ENCODE results near the gene CRK. TPM values are rescaled to one million over a fixed set of nuclear protein-coding genes. Genes with fewer than 3 reads are reported as not detected.

The CRK gene
- total RNA-seq, 1 donor from 2014 or later, result 41.9 TPM

DNA sequence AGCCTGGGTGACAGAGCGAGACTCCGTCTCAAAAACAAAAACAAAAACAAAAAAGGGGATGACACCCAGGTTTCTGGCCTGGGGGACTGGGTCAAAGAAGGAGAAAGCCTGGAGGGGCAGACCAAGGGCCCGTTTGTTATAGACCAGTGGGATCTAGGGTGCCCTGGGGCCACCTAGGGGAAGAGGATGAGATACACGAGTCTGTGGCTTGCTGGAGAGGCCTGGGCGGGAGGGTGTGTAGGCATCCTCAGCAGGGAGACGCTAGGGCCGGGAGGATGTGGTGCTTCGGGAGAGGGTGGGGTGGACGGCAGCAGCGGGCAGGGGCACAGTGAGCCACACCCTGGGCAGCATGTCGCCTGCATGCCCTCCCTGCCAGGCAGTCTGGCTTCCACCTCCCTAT lies 17.1 kb upstream of the CRK start:
- Mint-ChIP-seq H3K27me3 (ENCODE audit: low read depth) (no peaks in the 10 kb centered on the region), H3K27ac (no peak overlapping the region), H3K4me3 (no peak overlapping the region), H3K36me3 (peaks cover 29% of the 10 kb centered on the region), H3K9me3 (no peaks in the 10 kb centered on the region), H3K4me1 (no peaks in the 10 kb centered on the region)
- TF ChIP-seq, protein P1, sequence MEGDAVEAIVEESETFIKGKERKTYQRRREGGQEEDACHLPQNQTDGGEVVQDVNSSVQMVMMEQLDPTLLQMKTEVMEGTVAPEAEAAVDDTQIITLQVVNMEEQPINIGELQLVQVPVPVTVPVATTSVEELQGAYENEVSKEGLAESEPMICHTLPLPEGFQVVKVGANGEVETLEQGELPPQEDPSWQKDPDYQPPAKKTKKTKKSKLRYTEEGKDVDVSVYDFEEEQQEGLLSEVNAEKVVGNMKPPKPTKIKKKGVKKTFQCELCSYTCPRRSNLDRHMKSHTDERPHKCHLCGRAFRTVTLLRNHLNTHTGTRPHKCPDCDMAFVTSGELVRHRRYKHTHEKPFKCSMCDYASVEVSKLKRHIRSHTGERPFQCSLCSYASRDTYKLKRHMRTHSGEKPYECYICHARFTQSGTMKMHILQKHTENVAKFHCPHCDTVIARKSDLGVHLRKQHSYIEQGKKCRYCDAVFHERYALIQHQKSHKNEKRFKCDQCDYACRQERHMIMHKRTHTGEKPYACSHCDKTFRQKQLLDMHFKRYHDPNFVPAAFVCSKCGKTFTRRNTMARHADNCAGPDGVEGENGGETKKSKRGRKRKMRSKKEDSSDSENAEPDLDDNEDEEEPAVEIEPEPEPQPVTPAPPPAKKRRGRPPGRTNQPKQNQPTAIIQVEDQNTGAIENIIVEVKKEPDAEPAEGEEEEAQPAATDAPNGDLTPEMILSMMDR (IDR thresholded peaks at IDR 0.05; ENCODE audit: unreplicated experiment), result no peak
- no peak for DNase-seq (ENCODE audit: low spot score in 2 of 2, unreplicated experiment in 2 of 2)

DNA sequence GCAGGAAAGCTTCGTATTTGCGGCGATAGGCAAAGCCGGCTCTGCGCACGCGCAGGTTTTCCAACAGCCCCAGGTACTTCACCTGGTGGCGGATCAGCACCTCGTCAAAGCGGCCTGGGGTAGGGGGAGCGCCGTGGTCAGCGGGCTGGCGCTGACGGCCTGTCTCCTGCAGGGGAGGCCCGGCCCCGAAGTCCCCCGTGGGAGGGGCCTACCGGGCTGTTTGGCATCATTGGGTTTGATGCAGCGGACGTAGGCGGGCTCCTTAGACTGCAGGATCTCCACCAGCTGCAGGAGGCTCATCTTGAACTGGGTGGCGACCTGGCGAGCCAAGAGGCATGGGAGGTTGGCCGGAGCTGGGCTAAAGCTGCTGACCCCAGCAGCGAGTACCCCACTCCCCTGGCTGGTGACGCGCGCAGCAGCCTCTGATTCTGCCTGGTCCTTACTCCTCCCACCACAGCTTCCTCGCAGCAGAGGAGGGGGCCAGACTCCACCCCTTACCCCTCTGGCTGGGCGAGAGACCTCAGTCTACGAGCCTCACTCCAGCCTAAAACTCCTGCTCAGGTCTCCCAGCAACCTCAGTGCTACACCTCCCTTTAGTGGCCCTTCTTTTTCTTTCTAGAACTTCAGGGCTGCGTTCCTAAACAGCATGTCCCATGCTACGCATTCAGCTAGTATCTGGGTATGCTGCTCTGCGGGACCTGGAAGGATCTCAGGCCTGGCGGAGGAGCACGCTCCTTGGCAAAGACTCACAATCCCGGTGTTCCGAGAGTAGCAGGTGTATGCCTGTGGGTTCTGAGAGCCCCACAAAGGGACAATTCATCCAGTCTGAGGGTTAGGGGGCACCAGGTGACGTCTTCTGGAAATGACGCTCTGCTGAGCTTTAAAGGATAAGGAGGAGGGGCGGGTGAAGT lies 16.1 kb upstream of the CRK start:
- Mint-ChIP-seq H3K27me3 (ENCODE audit: low read depth) (no peaks in the 10 kb centered on the region), H3K9me3 (no peaks in the 10 kb centered on the region), H3K4me3 (no peak overlapping the region), H3K36me3 (peaks cover 33% of the 10 kb centered on the region), H3K27ac (no peak overlapping the region), H3K4me1 (no peaks in the 10 kb centered on the region)
- TF ChIP-seq, protein P1 (IDR thresholded peaks at IDR 0.05; ENCODE audit: unreplicated experiment), result no peak
- DNase-seq (ENCODE audit: low spot score in 2 of 2, unreplicated experiment in 2 of 2), result no peak

DNA sequence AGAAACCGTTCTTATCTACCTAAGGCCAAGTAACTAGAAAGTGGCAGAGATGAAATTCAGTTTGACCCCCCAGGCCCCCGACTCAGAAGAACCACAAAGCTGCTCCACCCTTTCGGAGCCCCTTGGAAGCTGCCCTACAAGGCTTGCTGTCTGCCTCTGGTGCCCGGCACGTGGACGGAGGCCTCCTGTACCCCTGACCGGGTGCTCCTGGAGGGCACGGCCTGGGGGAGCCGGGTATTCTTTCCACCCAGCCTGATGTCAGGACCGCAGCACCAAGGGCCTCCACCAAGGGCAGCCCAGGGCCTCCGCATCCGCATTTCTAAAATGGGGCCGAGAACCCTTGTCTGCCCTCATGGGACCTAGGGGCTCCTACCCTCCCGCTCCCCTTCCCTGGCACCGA lies 15.5 kb upstream of the CRK start:
- Mint-ChIP-seq H3K36me3 (peaks cover 33% of the 10 kb centered on the region), H3K4me3 (no peak overlapping the region), H3K4me1 (no peaks in the 10 kb centered on the region), H3K27ac (no peak overlapping the region), H3K9me3 (no peaks in the 10 kb centered on the region), H3K27me3 (ENCODE audit: low read depth) (no peaks in the 10 kb centered on the region)
- no peak for DNase-seq (ENCODE audit: low spot score in 2 of 2, unreplicated experiment in 2 of 2)
- TF ChIP-seq, protein P1 (IDR thresholded peaks at IDR 0.05; ENCODE audit: unreplicated experiment), result no peak

DNA sequence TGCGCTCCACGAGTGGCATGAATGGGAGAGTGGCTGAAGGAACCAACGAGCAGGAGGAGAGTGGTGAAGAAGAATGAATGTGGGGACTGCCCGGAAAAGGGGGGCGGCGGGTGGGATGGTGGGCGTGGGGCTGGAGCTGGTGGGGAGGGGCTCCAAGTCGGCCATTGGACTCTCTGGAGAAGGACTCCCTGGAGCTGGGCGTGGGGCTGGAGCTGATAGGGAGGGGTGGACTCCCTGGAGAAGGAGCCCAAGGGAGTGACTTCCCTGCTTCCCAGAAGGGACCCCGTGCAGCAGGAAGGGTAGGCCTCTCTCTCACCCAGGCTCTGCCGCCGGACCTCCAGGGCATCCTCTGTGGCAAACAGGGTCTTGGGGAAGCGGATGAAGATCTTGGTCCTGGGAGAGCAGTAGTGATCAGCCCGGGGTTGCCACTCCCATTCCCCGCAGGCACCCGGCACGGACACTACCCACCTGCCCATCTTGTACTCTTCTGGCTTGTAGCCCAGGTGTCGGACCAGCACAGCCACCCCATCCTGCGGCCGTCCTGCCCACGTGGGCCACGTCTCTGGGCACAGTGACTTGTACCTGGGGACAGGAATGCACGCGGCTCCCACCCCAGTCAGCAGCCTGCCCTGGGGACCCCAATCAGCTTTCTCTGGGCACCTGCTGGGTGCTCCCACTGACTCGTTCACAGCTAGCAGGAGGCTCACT lies 14.9 kb upstream of the CRK start:
- Mint-ChIP-seq H3K9me3 (no peaks in the 10 kb centered on the region), H3K27ac (no peak overlapping the region), H3K4me1 (no peaks in the 10 kb centered on the region), H3K36me3 (peaks cover 33% of the 10 kb centered on the region), H3K4me3 (no peak overlapping the region), H3K27me3 (ENCODE audit: low read depth) (no peaks in the 10 kb centered on the region)
- DNase-seq (ENCODE audit: low spot score in 2 of 2, unreplicated experiment in 2 of 2), result no peak
- TF ChIP-seq, protein P1 (IDR thresholded peaks at IDR 0.05; ENCODE audit: unreplicated experiment), result no peak

DNA sequence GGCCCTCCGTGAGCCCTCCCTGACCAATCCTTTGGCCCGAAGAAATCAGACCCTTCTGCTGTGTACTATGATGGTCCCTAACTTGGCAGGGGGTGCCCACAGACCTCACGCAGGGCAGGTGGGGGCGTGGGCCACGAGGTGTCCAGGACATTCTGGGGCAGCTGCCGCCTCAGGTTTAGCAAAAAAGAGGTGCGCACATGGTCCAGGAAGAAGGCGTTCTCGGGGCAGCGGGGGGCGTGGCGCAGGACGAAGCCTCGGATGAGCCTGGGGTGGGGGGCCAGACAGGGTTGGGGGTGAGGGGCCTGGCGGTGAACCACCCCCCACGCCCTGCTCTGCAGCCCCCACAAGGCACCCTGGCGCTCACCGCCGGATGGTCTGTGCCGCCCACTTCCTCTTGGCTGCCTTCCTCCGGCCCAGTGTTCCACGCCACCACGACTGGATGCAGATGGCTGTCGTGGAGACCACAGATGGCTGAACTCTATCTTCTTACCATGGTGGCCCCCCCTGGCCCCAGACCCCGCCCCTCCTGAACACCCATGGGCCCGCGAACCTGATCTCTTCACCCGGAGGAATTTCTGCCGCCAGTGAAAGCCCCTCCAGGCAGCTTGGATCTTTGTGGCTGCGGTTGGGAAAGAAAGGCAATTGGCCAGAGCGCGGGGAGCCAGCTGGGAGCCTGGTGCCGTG lies 14.2 kb upstream of the CRK start:
- no peak for DNase-seq (ENCODE audit: low spot score in 2 of 2, unreplicated experiment in 2 of 2)
- Mint-ChIP-seq H3K4me1 (no peaks in the 10 kb centered on the region), H3K9me3 (no peaks in the 10 kb centered on the region), H3K36me3 (peaks cover 29% of the 10 kb centered on the region), H3K4me3 (no peak overlapping the region), H3K27me3 (ENCODE audit: low read depth) (no peaks in the 10 kb centered on the region), H3K27ac (no peak overlapping the region)
- TF ChIP-seq, protein P1 (IDR thresholded peaks at IDR 0.05; ENCODE audit: unreplicated experiment), result no peak

Measured in mesothelial cell of epicardium (in vitro differentiated cells).